Activated B cell treated with CpG ODN at 0.5 μM for 24 hours (primary cell): ENCODE data around the gene MAD1L1. TPM values are rescaled to one million over a fixed set of nuclear protein-coding genes. Genes with fewer than 3 reads are reported as not detected.

Source experiments
- ATAC-seq: fragments of 200-7000 bp; cut with Tn5 transposase; one replicate; pipeline ENCODE4 v1.10.0; 2021; ENCODE audit warnings: low read depth, mild to moderate bottlenecking, moderate library complexity
- CTCF ChIA-PET: fragments of 350-600 bp; sonication (Branson Sonifier 250); formaldehyde crosslinking; loops from one replicate; lab custom pipeline; 2021; ENCODE audit warnings: antibody characterized with exemption; lab: Charles Lee
- POLR2A ChIA-PET: fragments of 350-600 bp; sonication (Branson Sonifier 250); formaldehyde crosslinking; loops from one replicate; lab custom pipeline; 2021; ENCODE audit warnings: antibody characterized with exemption; lab: Charles Lee
- DNase-seq: peaks from one replicate; pipeline ENCODE4 v3.0.0; 2022
- H3K27ac Mint-ChIP-seq: one replicate; pipeline ENCODE4 v1.8.0; 2020; ENCODE audit warnings: mixed read lengths
- H3K27me3 Mint-ChIP-seq: one replicate; pipeline ENCODE4 v1.8.0; 2021; ENCODE audit warnings: mixed read lengths
- H3K36me3 Mint-ChIP-seq: one replicate; pipeline ENCODE4 v1.8.0; 2021; ENCODE audit warnings: low read depth, mixed read lengths
- H3K4me1 Mint-ChIP-seq: one replicate; pipeline ENCODE4 v1.8.0; 2021; ENCODE audit warnings: mixed read lengths
- H3K4me3 Mint-ChIP-seq: one replicate; pipeline ENCODE4 v1.8.0; 2020; ENCODE audit warnings: mild to moderate bottlenecking, mixed read lengths
- H3K9me3 Mint-ChIP-seq: one replicate; pipeline ENCODE4 v1.8.0; 2020; ENCODE audit warnings: mixed read lengths
- intact Hi-C: fragments of 100-400 bp; cut with micrococcal nuclease; formaldehyde crosslinking; loops from one replicate; pipeline ENCODE4 v1.15.1; 2024
- total RNA-seq: library from RNA; stranded (reverse); gene quantifications from 2 replicates; pipeline ENCODE4 v1.2.3, GENCODE V29; 2022
- TF ChIP-seq, protein P1 (sequence below): fragments of 200-600 bp; IDR thresholded peaks from one replicate; pipeline ENCODE4 v1.8.0; 2022; ENCODE audit warnings: antibody characterized with exemption, mild to moderate bottlenecking

MAD1L1 gene
- total RNA-seq, 1 donor from 2014 or later, result 54.6 TPM

DNA sequence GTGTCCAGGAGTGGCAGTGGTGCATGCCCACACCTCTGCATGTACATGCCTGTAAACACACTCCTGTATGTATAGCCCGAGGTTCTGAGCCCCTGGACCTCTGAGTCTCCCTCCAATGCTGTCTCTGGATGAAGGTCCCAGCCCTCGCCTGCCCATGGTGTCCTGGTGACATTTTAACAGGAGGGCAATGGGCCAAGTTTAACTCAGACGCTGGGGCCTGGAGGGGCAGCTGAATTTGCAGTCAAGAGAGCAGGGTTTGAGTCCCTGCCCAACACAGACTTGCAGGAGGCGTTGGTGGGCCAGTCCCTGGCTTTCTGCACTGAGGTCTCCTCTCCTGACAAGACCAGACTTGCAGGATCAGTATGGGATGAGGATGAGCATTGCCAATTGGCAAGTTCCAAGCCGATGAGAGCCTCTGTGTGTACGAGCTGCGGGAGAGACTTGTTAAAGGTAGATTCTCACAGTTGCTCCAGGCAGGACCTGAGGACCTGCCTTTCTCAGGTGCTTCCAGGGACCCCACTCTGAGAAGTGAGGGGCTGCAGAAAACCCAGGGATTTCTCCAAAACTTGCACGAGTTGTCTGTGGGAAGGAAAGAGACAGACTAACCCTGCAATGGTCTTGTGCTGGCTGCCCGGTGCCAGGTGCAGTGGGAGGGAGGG lies 420.8 kb downstream of the MAD1L1 start:
- ChIA-PET CTCF (no interaction called here), POLR2A (no interaction called here)
- intact Hi-C loops, result no loop called here
- peaks cover 10% of the 10 kb centered on the region for H3K36me3 Mint-ChIP-seq
- DNase-seq (no peak), ATAC-seq (no peak)
- H3K4me3 Mint-ChIP-seq, result no peak overlapping the region
- H3K4me1 Mint-ChIP-seq, result no peaks in the 10 kb centered on the region
- no peaks in the 10 kb centered on the region for H3K9me3 Mint-ChIP-seq
- no peak overlapping the region for H3K27ac Mint-ChIP-seq
- TF ChIP-seq, protein P1, sequence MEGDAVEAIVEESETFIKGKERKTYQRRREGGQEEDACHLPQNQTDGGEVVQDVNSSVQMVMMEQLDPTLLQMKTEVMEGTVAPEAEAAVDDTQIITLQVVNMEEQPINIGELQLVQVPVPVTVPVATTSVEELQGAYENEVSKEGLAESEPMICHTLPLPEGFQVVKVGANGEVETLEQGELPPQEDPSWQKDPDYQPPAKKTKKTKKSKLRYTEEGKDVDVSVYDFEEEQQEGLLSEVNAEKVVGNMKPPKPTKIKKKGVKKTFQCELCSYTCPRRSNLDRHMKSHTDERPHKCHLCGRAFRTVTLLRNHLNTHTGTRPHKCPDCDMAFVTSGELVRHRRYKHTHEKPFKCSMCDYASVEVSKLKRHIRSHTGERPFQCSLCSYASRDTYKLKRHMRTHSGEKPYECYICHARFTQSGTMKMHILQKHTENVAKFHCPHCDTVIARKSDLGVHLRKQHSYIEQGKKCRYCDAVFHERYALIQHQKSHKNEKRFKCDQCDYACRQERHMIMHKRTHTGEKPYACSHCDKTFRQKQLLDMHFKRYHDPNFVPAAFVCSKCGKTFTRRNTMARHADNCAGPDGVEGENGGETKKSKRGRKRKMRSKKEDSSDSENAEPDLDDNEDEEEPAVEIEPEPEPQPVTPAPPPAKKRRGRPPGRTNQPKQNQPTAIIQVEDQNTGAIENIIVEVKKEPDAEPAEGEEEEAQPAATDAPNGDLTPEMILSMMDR, result no peak
- no peaks in the 10 kb centered on the region for H3K27me3 Mint-ChIP-seq

DNA sequence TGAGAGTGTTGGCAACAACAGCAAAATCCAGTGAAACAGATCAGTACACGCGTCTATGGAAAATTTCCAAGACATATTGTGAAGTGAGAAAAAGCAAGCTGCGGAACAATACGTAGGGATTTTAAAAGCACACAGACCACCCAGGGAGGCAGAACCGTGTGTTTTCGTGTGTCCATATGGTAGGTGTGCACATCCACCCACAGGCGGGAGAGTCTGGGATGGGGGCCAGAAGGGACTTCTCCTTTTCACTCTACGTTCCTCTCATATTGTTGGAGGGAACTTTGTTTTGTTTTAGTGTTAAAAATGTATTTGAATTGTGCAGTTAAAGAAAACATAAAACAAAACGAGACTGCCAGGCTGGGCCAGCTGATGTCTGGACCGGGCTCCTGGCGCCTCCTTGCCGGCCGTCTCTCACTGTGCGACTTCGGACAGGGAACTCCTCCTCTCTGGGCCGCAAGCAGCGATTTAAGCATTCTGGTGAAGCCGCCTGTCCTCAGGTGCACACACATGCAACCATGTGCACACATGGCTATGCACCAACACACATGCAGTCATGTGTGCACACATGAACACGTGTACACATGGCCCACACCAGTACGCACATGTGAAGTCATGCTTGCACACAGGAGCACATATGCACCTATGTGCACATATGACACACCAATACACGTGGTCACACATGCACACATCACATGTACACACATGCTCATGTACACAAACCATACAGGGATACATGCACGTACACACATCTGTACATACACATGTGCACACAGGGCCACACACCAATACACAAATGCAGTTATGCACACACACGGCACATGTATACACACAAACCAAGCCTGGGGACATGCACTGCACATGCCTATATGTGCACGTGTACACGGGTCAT lies 421.5 kb downstream of the MAD1L1 start:
- CTCF ChIA-PET, result no interaction called here
- intact Hi-C loops, result no loop called here

DNA sequence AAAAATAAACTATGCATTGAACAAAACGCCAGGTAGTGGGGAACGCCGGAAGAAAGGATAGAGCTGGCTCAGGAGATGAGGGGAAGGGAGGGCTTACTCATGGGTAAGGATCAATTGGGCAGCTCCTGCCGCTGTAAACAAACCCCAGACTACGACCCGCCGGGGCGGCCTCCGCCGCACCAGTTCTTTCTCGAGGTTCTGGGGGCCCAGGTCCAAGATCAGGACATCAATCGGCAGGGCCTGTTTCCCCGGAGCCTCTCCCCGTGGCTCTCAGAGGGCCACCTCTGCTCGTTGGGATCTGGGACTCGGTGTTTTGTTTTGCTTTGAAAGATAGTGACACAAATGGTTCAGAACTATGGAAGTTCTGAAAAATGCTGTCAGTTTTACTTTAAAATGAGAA lies 422.2 kb downstream of the MAD1L1 start:
- H3K27ac Mint-ChIP-seq, result no peak overlapping the region
- ChIA-PET POLR2A (no interaction called here), CTCF (no interaction called here)

More for the DNA sequence above, 421.5 kb downstream of the MAD1L1 start:
- TF ChIP-seq, protein P1, result no peak
- ATAC-seq (no peak), DNase-seq (no peak)
- H3K4me1 Mint-ChIP-seq, result no peaks in the 10 kb centered on the region
- POLR2A ChIA-PET, result no interaction called here
- H3K27ac Mint-ChIP-seq, result no peak overlapping the region
- no peaks in the 10 kb centered on the region for H3K9me3 Mint-ChIP-seq
- H3K4me3 Mint-ChIP-seq, result no peak overlapping the region
- H3K36me3 Mint-ChIP-seq, result peaks cover 10% of the 10 kb centered on the region
- no peaks in the 10 kb centered on the region for H3K27me3 Mint-ChIP-seq

DNA sequence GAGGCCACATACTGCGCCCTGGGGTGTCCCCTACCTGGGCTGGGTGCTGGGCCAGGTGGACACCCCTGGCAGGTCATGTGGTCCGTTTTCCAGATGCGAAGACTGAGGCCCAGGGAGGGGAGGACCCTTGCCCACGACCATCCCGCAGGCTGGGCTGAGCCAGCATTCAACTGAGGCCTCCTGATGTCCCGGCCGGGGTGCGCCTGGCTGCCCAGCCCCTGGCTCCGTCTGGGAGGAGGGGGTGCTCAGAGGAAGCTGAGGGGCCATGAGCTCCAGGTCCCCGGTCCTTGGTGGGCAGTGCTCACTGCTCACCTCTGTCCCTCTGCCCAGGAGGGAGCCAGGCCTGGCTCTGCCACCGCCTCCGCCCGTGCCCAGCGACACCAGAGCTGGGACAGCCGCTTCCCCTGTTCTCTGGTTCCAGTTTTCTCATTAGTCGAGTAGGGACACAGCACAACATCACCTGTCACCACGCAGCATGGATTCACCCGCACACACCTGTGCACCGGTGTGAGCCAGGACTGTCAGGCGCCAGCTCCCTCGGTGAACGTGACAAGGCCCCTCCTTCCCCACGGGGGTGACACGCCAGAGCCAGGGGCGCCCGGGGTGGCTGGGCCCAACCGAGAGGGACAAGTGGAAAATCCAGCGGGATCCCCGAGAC lies 423.0 kb downstream of the MAD1L1 start:
- TF ChIP-seq, protein P1, result no peak
- H3K36me3 Mint-ChIP-seq, result peaks cover 7% of the 10 kb centered on the region
- ChIA-PET POLR2A (no interaction called here), CTCF (no interaction called here)
- DNase-seq (no peak), ATAC-seq (no peak)
- H3K27me3 Mint-ChIP-seq, result no peaks in the 10 kb centered on the region
- no peak overlapping the region for H3K27ac Mint-ChIP-seq
- no peaks in the 10 kb centered on the region for H3K4me1 Mint-ChIP-seq
- H3K9me3 Mint-ChIP-seq, result no peaks in the 10 kb centered on the region
- intact Hi-C loops, result no loop called here
- H3K4me3 Mint-ChIP-seq, result no peak overlapping the region

More for the DNA sequence above, 422.2 kb downstream of the MAD1L1 start:
- no peak for ATAC-seq
- DNase-seq, result no peak
- no peak overlapping the region for H3K4me3 Mint-ChIP-seq
- no peaks in the 10 kb centered on the region for H3K4me1 Mint-ChIP-seq
- TF ChIP-seq, protein P1, result no peak
- intact Hi-C loops, result no loop called here
- peaks cover 9% of the 10 kb centered on the region for H3K36me3 Mint-ChIP-seq
- H3K27me3 Mint-ChIP-seq, result no peaks in the 10 kb centered on the region
- no peaks in the 10 kb centered on the region for H3K9me3 Mint-ChIP-seq

DNA sequence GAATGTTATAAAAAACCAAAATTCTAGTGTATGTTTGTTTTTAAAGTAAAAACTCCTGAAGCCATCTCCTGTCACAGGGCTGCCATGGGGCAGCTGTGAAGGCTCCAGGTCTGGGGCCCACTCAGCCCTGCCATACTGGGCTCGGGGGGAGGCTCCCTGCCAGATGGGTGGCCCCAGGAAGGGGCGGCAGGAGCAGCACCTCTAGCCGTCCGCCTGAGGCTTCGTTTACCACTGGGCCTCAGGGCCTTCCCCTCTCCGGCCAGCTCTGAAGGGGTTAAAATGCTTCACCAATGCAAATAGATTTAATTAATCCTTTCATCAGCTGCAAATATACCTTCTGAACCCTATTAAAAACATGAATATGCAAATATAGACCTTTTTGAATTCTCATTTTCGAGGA lies 423.7 kb downstream of the MAD1L1 start:
- ChIA-PET POLR2A (no interaction called here), CTCF (no interaction called here)
- Mint-ChIP-seq H3K36me3 (peaks cover under 1% of the 10 kb centered on the region), H3K4me3 (no peak overlapping the region), H3K9me3 (no peaks in the 10 kb centered on the region), H3K27me3 (no peaks in the 10 kb centered on the region), H3K4me1 (no peaks in the 10 kb centered on the region), H3K27ac (no peak overlapping the region)
- ATAC-seq (no peak), DNase-seq (no peak)
- TF ChIP-seq, protein P1, result no peak
- intact Hi-C loops, result no loop called here
